Erythroblast (primary cell): ENCODE measurements around the gene RGS16.

Source experiments
- GATA1 ChIP-seq: IDR thresholded peaks from 2 replicates; pipeline ENCODE4 v1.6.1; 2011; ENCODE audit warnings: low read depth, mild to moderate bottlenecking, control low read depth, low read length, moderate library complexity
- POLR2A ChIP-seq: IDR thresholded peaks from 2 replicates; pipeline ENCODE4 v1.6.1; 2011; ENCODE audit warnings: mild to moderate bottlenecking, low read length

- TF ChIP-seq POLR2A, result no peak
- no peak for TF ChIP-seq GATA1
Measured at GRCh38 chr1:182621906-182622305, 17.7 kb upstream of the RGS16 start.
